Neural cell (in vitro differentiated cells): ENCODE measurements around the gene ACVRL1. TPM values are rescaled to one million over a fixed set of nuclear protein-coding genes. Genes with fewer than 3 reads are reported as not detected.

Experiments used
- H2AFZ ChIP-seq: fragments of 200-600, 300-800 bp; sonication (generic), shearing (Covaris generic); 2 replicates; pipeline ENCODE4 v1.6.0; 2014; ENCODE audit warnings: low read depth, mild to moderate bottlenecking, antibody characterized with exemption, low read length, moderate library complexity
- H3F3A ChIP-seq: fragments of 200-600 bp; shearing (Covaris generic); 2 replicates; pipeline ENCODE4 v1.6.1; 2016; ENCODE audit warnings: mild to moderate bottlenecking, moderate library complexity, mixed read lengths, antibody characterized with exemption, low read length; ENCODE audit not compliant: insufficient read depth, poor library complexity, severe bottlenecking
- H3K27ac ChIP-seq: fragments of 200-600, 300-800 bp; sonication (generic), shearing (Covaris generic); 2 replicates; pipeline ENCODE4 v1.5.1; 2014; ENCODE audit warnings: mild to moderate bottlenecking, low read length, moderate library complexity
- H3K27me3 ChIP-seq: fragments of 300-800, 200-600 bp; sonication (generic), shearing (Covaris generic); 2 replicates; pipeline ENCODE4 v1.6.0; 2014; ENCODE audit warnings: mild to moderate bottlenecking, low read depth, low read length, moderate library complexity; ENCODE audit not compliant: insufficient read depth
- H3K36me3 ChIP-seq: fragments of 300-800, 200-600 bp; sonication (generic), shearing (Covaris generic); 2 replicates; pipeline ENCODE4 v1.5.1; 2014; ENCODE audit warnings: mild to moderate bottlenecking, antibody characterized with exemption, low read length, moderate library complexity; ENCODE audit not compliant: insufficient read depth
- H3K4me2 ChIP-seq: fragments of 300-800, 200-600 bp; sonication (generic), shearing (Covaris generic); 2 replicates; pipeline ENCODE4 v1.6.0; 2014; ENCODE audit warnings: mild to moderate bottlenecking, low read length
- H3K4me3 ChIP-seq: fragments of 300-800, 200-600 bp; sonication (generic), shearing (Covaris generic); 2 replicates; pipeline ENCODE4 v1.5.1; 2014; ENCODE audit warnings: mild to moderate bottlenecking, low read length, moderate library complexity
- H3K79me2 ChIP-seq: fragments of 200-600 bp; shearing (Covaris generic); replicated peaks from 2 replicates; pipeline ENCODE4 v1.6.0; 2014; ENCODE audit warnings: mild to moderate bottlenecking, low read length, moderate library complexity; ENCODE audit not compliant: insufficient read depth
- H3K9ac ChIP-seq: fragments of 300-800, 200-600 bp; sonication (generic), shearing (Covaris generic); 2 replicates; pipeline ENCODE4 v1.6.1; 2016; ENCODE audit warnings: mild to moderate bottlenecking, low read length, mixed read lengths
- H3K9me2 ChIP-seq: fragments of 200-600 bp; shearing (Covaris generic); 2 replicates; pipeline ENCODE4 v1.6.1; 2016; ENCODE audit warnings: mild to moderate bottlenecking, low read length, mixed read lengths; ENCODE audit not compliant: insufficient read depth
- H3K9me3 ChIP-seq: fragments of 200-600, 300-800 bp; sonication (generic), shearing (Covaris generic); 2 replicates; pipeline ENCODE4 v1.6.1; 2016; ENCODE audit warnings: mild to moderate bottlenecking, mixed run types, low read length, moderate library complexity, mixed read lengths
- H4K20me1 ChIP-seq: fragments of 200-600 bp; shearing (Covaris generic); 2 replicates; pipeline ENCODE4 v1.6.1; 2016; ENCODE audit warnings: mild to moderate bottlenecking, mixed run types; ENCODE audit not compliant: insufficient read depth
- CTCF ChIP-seq: fragments of 450-650 bp; IDR thresholded peaks from 2 replicates; pipeline ENCODE4 v1.5.1; 2014; ENCODE audit warnings: antibody characterized with exemption, mild to moderate bottlenecking, moderate library complexity; ENCODE audit not compliant: poor library complexity, severe bottlenecking
- EP300 ChIP-seq: fragments of 450-650 bp; conservative IDR thresholded peaks from 2 replicates; pipeline ENCODE4 v1.6.1; 2014; ENCODE audit warnings: antibody characterized with exemption, mild to moderate bottlenecking, moderate library complexity; ENCODE audit not compliant: poor library complexity, severe bottlenecking
- EZH2 ChIP-seq: fragments of 200-600, 300-800 bp; shearing (Covaris generic), sonication (generic); IDR thresholded peaks from 2 replicates; pipeline ENCODE4 v1.6.1; 2014; ENCODE audit warnings: antibody characterized with exemption, low read length, borderline replicate concordance, mild to moderate bottlenecking; ENCODE audit not compliant: insufficient read depth, poor library complexity, severe bottlenecking
- MXI1 ChIP-seq: fragments of 450-650 bp; conservative IDR thresholded peaks from 2 replicates; pipeline ENCODE4 v1.6.1; 2014; ENCODE audit warnings: antibody characterized with exemption, mild to moderate bottlenecking; ENCODE audit not compliant: poor library complexity, severe bottlenecking
- POLR2AphosphoS5 ChIP-seq: IDR thresholded peaks from 2 replicates; pipeline ENCODE4 v1.6.1; 2012
- RAD21 ChIP-seq: fragments of 450-650 bp; conservative IDR thresholded peaks from 2 replicates; pipeline ENCODE4 v1.6.1; 2014; ENCODE audit warnings: antibody characterized with exemption, mild to moderate bottlenecking, moderate library complexity
- REST ChIP-seq: IDR thresholded peaks from 2 replicates; pipeline ENCODE4 v1.6.1; 2012; ENCODE audit warnings: borderline replicate concordance
- SMC3 ChIP-seq: fragments of 450-650 bp; conservative IDR thresholded peaks from 2 replicates; pipeline ENCODE4 v1.6.1; 2014; ENCODE audit warnings: antibody characterized with exemption, mild to moderate bottlenecking, moderate library complexity; ENCODE audit not compliant: poor library complexity
- TAF1 ChIP-seq: IDR thresholded peaks from 2 replicates; pipeline ENCODE4 v1.6.1; 2012; ENCODE audit warnings: low read depth
- polyA plus RNA-seq: library from polyadenylated mRNA; depleted of rRNA; stranded (reverse); fragments of >200 nt; gene quantifications from 2 replicates; pipeline ENCODE4 v1.2.3, GENCODE V29; 2014

ACVRL1 gene
- polyA plus RNA-seq, 1 donor from 2014 or later, result not detected

GRCh38 chr12:51895378-51896135 is 11.7 kb upstream of the ACVRL1 start:
- H3F3A ChIP-seq, result no peaks in the 10 kb centered on the region
- no peak for TF ChIP-seq MXI1
- TF ChIP-seq SMC3, result no peak
- TF ChIP-seq TAF1, result no peak
- TF ChIP-seq CTCF, result no peak
- TF ChIP-seq EP300, result no peak
- no peak for TF ChIP-seq POLR2AphosphoS5
- TF ChIP-seq RAD21, result no peak
- no peak for TF ChIP-seq EZH2
- no peak for TF ChIP-seq REST
- H3K9me2 ChIP-seq, result no peaks in the 10 kb centered on the region
- H3K4me3 ChIP-seq, result no peak overlapping the region
- H3K27ac ChIP-seq, result no peak overlapping the region
- H4K20me1 ChIP-seq, result no peaks in the 10 kb centered on the region
- H3K79me2 ChIP-seq, result no peaks in the 10 kb centered on the region
- H3K36me3 ChIP-seq, result no peaks in the 10 kb centered on the region
- H3K9me3 ChIP-seq, result no peaks in the 10 kb centered on the region
- no peak overlapping the region for H3K4me2 ChIP-seq
- H3K27me3 ChIP-seq, result no peaks in the 10 kb centered on the region
- no peak overlapping the region for H3K9ac ChIP-seq
- no peak overlapping the region for H2AFZ ChIP-seq

- Histone ChIP-seq H3K9me3 (no peaks in the 10 kb centered on the region), H3K4me2 (no peak overlapping the region), H3K9ac (no peak overlapping the region), H3K4me3 (no peak overlapping the region), H4K20me1 (no peaks in the 10 kb centered on the region), H3K27me3 (no peaks in the 10 kb centered on the region), H3F3A (no peaks in the 10 kb centered on the region), H3K9me2 (no peaks in the 10 kb centered on the region), H3K36me3 (no peaks in the 10 kb centered on the region), H2AFZ (no peak overlapping the region), H3K79me2 (no peaks in the 10 kb centered on the region), H3K27ac (no peak overlapping the region)
- no peak for TF ChIP-seq MXI1
- no peak for TF ChIP-seq CTCF
- no peak for TF ChIP-seq POLR2AphosphoS5
- no peak for TF ChIP-seq EZH2
- TF ChIP-seq REST, result no peak
Observed at GRCh38 chr12:51896236-51896635, 11.1 kb upstream of the ACVRL1 start.
